Measurements from ENCODE around the gene SALL2.
A peak's percentile ranks its signal among the peaks of the same experiment; 100 is the strongest.

The SALL2 gene

DNA sequence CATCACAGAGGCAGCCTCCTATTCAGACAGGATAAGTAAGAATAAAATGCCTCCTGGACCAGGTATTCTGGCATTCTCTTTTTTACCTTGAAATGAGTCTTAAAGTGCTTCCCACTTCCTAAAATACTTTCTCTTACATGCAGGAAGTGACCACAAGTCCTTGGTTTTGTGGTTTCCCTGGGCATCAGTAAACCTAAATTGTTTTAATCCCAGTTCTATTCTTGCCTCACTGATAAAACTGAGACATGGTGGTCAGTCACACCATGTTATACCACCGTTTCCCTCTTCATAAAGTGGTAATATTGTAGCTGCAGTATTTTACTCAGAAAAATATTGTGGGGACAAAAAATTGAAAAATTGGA is 1.2 kb upstream of the SALL2 start:
- no peak for FAIRE-seq

DNA sequence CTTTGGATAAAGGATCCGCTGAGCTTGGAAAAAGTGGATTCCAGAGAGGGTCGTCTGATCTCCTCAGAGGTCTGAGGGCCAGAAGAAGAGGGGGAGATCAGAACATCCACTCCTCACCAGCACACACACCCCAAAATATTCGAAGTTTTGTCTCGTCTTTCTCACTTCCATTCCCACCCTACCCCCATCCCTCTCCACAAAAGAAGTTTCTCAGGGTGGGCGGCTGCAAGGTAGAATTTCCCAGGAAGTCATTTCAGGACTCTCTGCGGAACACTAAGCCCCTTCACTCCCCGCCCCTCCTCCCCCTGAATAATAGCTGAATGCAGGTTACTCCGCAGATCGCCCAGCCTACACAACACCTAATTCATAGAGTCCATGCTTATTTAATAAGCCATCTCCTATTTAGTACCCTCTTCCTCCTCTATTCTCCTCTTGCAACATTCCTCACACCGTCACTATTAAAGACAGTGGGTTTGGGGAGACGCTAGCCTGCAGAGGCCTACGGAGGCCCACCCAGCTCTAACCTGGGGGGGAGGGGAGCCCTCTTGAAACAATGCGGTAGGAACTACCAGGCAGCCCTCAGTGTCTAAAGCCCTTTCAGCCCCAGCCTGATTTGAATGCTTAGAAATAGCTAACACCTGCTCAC is 649 bp upstream of the SALL2 start:
- no peak for FAIRE-seq

DNA sequence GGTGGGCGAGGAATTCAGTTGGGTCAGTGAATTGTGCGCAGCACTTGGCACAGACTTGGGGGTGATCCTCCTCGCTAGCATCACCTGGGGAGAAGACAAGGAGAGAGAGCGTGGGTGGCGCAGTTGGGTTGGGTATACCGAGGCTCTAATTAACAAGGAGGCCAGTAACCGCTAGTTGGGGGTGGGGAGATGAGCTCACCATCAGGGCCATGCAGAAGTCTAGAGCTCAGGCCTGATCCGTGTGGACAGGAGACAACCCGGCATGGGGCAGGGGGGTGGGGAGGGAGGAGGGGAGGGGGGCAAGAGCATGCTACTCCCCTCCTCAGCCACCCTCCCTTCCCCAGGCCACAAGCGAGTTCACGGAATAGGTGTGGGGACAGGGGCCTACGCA is 580 bp downstream of the SALL2 start:
- FAIRE-seq = no peak

DNA sequence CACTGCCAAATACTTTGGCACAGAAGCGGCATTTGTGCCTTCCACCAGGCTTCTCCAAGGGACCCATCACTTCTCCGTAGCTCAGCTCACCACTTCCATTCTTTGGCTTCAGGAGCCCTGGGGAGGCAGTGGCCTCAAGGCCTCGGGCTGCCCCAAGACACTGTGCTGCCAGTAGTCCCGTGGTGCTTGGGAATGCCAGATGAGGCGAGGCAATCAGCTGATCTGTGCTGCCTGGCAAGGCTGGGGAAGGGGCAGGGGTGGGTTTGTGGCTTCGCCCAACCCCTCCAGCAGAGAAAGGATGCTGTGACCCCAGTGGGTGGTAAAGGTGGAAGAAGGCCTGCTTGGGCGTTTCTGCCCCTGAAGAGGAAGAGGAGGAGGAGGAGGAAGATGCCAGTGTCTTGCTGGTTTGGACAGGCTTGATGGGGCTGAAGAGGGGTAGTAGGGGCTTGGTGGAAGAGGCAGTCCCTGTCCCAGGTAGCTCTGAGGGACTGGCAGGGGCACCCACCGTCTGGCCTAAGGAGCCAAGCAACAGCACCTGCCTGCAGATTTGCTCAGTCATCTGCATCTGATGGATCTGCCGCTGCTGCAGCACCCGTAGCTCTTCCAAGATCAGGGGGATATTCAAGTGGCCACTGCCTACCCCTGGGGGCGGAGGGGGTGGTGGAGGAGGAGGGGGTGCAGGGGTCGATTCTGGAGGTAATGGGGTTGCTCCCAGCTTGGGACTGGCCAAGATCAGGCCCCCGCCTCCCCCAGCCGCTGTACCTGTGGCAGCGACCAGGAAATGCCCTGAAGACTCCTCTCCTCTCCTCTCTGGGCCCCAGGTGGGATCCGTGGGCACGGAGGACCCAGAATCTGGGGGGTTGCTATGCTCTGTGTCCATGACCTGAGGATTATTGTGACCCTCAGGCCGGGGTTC is 1.3 kb downstream of the SALL2 start:
- FAIRE-seq = no peak

DNA sequence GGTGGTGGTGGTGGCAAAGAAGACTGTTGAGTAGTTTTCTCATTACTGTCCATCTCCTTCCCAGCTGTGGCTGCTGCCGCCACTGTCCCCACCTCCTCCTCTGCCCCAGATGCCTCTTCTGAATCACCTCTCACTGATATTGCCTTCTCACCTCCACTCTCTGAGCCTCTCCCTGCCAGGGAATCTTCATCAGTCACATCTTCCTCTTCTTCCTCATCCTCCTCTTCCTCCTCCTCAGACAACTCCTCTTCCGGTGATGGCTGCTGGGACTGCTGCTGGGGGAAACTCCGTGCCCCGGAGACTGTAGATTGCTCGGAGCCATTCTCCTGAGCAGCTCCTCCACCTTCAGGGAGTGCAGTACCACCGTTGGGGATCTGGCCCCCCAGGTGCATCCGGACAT is 2.9 kb downstream of the SALL2 start:
- FAIRE-seq = no peak

DNA sequence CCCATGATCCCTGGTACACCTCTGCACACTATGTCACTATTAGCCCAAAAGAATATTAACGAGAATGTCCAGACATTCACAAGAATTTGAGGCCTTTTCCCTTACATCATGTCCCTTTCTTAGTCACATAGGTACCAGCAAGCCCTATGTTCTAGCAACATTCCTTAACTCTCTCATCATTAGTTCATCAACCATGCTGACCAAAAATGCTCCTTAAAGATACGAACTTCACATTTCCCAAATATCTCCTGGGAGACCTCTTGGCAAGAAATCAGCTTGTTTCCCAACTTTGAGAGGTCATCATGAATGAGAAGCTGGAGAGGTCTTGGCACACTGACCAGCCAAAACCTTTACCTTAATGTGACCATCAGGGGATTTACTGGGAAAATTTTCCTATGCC is 4.6 kb downstream of the SALL2 start:
- FAIRE-seq = no peak

DNA sequence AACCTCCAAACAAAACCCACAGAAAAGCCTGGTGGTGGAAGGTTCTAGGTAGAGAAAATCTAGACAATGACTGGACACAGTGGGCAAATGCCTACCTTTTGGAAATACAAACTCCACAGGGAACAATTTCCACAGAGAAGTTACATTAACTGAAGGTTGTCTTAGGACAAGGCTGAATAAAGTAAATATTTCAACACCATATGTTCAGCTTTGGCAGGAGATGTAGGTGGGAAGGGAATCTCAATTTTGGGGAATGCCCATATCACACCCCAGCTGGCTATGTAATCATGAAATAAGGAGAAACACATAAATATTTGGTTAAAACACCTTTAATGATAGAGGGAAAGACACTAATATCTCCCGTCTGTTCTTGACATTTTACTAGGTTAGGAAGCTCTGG is 5.4 kb downstream of the SALL2 start:
- no peak for FAIRE-seq

DNA sequence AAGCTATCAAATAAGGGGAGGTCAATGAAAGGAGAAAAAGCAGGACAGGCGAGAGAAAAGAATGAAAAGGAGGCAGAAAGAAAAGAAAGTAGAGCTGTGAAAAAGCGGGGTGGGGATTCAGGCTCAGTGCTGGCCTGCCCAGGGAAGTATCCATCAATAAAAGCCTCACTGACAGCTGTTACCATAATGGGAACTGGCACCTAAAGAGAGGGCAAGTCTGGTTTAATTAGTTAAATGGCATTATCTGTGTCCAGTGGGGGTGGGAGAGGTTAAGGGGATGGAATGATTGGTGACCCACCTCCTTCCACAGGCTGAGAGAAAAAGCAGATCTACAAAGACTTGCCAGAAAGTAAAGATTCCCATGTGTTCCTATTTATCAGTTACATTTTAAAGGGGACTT is 7.4 kb downstream of the SALL2 start:
- no peak for FAIRE-seq

DNA sequence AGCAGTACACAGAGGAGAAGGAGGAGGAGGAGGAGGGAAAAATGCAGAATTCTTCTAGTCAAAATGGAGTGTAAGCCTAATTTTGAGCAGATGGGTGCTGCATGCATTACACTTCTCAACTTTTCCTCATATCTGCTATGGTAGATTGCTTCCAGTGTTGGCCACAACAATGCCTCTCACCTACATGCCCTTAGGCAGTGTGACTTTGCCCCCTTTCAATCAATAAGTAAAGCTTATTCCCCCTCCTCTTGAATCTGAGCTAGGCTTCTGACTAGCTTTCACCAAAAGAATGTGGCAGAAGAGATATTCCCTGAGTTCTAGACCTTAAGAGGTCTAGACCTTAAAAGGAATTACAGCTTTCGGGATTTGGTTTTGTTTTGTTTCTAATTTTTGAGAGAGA is 11.8 kb downstream of the SALL2 start:
- no peak for FAIRE-seq

DNA sequence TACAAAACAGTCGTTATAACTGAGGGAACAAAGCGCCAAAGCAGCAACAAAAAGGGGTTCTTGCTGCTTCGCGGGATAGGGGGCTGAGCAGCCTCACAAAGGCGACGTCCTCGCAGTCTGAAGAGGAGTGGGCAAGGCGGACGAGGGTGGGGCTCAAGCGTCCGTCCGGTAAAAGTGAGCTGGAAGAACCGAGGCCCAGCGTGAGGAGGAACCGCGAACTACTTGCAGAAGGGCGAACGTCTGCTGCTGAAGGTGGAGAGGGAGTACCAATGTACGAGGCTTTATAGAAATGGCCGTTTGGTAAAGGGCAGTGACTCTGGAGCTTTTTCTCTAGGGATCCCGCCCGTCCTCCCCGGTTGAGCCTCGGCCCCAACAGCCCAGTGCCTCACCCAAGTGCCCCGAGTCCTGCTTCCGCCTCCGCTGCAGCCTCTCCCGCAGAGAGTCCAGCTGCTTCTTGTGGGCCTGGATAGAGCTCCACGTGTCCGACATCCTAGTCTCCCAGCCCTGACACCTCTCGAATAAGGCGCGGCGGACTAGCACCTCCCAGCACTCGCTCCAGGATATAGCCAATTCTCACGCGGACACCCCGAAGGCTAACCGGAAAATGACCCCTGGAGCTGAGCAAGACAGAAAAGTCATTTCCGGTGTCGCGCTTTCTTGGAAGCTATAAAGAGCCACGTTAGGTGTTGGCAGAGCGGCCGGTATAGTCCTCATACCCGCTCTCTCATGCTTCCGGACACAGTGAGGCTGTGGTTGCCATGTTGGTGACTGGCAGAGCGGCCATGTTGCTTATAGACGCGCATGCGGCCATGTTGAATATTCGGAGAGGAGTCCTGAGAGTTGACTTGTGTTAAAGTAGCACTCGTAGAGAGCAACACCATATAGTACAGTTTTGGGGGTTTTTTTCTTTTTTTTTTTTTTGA is 15.2 kb downstream of the SALL2 start, which contains the start of gene METTL3:
Gene METTL3, minus strand, starts transcription at position 606 of the 923 bp plus-strand sequence. Its CDS starts 117 bp downstream, at position 489.
- FAIRE-seq = peak; percentile 82

DNA sequence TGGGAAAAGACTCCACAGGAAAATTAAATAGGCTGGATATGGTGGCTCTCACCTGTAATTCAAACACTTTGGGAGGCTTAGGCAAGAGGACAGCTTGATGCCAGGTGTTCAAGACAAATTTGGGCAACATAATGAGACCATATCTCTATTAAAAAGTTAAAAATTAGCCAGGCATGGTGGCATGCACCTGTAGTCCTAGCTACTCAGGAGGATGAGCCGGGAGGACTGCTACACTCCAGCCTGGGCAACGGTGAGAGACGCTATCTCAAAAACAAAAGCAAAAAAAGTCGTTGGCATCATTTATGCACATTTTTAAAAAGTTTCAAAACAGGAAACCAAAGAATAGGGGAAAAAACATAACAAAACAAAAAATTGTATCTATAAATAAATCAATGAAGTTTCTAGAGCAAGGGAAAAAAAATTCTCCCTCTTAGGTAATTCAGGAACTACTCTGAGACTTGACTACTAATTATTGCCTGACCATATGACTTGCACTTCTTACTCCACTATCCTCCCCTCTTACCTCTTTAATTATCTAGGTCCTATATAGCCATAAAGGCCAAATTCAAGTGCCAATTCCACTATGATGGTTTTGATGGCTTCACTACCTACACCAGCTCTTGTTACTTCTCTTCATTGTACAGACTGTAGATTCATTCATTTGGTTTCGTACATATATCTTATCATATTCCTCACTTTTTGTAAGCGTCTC is 16.6 kb downstream of the SALL2 start:
- no peak for FAIRE-seq

DNA sequence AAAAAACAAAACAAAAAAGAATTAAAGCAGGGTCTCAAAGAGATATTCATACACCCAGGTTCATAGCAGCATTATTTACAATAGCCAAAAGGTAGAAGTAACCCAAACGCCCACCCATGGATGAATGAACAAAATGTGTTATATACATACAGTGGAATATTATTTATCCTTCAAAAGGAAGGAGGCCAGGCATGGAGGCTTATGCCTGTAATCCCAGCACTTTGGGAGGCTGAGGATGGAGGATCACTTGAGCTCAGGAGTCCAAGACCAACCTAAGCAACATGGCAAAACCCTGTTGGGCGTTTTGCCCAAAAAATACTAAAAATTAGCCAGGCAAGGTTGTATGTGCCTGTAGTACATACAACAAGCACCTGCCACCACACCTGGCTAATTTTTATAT is 19.6 kb downstream of the SALL2 start:
- FAIRE-seq = no peak

DNA sequence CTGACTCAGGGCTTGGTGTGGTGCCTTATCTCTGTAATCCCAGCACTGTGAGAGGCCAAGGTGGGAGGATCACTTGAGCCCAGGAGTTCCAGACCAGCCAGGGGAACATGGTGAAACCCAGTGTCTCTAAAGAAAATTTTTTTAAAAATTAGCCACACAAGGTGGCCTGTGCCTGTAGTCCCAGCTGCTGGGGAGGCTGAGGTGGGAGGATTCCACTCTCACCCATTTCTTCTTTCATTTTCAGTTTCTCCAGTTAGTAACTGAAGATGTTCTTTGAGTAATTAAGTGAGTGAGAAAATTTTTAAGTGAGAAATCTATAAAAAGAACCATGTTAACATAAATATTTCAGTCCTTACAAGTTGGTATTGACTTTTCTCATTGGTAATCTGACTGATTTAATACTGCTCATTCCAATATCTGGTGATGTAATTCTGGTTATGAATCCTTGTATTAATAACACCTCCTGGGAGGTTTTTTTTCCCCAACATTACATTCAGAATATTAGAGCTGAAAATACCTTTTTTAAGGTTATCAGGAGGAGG is 21.1 kb downstream of the SALL2 start:
- FAIRE-seq = no peak

DNA sequence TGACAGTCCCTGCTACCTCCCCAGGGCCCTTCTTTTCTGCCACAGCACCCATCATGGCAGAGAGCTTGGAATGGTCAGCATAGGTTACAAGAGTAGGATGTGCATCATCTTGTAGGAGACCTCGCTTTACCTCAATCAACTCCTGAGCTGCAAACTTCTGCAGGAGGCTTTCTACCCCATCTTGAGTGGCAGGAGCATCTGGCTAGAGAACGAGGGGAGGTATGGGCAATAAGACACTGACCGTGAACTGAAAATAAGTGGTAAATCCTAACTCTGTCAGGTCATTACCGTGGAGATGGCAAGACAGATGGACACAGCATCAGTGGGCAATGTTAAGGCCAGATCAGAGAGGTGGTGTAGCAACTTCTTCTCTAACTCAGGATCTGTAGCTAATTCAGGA is 22.8 kb downstream of the SALL2 start:
- FAIRE-seq = no peak

DNA sequence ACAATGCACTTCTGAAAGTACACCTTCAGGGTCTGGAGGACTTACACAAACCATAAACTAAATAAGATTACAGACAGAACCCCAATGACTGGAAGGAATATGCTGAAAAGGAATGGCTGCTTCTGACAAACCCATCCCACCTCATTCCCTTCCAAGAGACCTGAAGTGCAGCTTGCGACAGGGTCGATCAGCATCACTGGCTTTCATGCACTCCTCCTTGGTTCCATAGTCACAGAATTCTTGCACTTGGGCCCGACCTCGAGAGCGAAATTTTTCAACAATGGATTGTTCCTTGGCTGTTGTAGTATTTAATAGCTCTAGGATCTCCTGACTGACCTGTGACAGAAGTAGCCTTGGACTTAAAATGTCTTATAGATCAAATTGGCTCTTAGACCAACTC is 24.6 kb downstream of the SALL2 start:
- FAIRE-seq = no peak

DNA sequence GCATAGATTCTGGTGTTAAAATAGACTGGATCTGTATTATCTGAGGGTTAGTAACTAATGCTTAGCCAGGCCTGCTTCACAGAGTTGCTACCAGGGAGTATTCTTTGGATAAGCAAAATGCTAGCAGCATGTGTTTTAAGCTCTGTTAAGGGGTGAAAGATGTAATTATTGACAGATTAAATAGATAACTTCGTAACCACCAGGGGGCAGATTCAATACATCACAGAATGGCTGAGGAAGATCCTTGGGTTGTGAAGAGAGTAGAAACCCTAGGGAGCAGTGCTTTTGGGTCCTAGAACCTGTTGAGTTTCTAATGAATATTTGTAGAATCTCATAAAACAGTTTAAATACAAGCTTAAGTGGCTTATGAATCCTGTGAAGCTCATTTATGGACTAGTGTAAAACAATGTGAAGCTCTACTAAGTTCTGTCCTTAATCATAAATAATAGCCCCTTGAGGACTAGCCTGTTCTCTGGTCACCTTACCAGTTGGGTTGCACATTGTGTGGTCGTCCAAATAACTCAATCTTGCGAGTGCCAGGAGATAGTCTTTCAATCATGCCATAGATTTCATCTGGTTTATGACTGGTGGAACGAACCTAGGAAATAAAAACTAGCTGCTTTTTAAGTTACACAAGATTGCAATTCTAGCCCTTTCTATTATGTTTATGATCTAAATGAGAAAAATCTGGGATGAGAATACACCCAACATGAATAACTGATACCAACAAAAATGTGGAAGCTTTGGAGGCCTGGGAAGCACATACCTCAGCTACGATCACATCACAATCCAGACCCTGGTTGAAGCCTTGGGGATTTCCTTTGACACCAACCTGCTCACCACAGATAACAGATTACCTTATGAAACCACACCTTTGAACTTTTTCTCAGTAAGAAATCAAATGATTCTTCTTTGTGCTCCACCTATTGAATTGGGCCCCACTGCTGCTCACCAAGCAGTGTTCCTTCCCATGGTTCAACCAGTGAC is 27.3 kb downstream of the SALL2 start:
- FAIRE-seq = peak; percentile 86

DNA sequence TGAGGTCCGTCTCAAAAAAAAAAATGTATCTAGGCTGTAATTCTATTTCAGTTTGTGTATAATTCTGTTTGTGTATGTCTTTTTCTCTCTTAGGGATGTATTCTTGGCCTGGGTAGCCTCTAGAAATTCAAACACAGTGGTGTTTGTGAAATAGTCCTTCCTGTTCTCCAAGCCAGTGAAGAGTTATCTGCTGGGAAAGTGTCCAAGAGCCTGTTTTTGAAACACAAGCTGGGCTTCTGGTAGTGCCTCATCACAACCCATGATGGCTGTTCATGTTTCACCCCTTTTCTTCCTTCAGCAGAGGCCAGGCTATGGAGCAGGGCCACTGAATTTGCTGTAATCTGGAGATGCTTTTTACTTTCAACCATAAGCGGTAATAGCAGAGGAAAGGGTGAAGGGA is 29.7 kb downstream of the SALL2 start:
- no peak for FAIRE-seq

DNA sequence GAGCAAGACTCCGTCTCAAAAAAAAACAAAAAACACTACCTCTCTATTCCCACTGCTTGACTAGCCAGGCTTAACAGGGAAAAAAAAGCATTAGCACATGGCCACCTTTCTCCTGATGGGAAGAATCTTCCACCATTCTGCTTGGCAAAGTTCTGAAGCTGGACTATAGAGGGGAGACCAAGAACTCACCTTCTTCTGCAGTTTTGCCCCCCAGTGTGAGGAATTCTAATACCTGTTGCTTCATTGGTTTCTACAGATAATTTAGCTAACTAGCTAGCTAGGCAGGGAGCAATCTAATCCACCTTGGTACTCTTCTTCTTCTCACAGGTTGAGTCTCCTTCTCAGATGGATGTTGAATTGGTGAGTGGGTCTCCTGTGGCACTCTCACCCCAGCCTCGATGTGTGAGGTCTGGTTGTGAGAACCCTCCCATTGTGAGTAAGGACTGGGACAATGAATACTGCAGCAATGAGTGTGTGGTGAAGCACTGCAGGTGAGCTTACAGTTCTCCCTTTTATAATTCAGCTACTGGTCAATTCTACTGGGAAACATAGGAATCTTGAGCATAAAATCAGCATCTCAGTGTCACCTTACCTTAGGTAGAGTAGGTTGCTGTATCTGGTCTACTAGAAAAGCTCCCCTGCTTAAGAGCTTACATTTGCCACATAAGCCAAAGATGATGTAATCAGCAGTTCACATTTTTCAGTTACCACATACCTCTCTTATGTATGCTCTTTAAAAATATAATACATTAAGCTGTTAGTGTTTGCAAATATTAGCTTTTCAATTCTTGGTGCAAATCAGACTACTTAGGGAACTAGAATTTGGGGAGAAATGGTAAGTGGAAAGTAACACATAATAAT is 31.0 kb downstream of the SALL2 start:
- FAIRE-seq = no peak

DNA sequence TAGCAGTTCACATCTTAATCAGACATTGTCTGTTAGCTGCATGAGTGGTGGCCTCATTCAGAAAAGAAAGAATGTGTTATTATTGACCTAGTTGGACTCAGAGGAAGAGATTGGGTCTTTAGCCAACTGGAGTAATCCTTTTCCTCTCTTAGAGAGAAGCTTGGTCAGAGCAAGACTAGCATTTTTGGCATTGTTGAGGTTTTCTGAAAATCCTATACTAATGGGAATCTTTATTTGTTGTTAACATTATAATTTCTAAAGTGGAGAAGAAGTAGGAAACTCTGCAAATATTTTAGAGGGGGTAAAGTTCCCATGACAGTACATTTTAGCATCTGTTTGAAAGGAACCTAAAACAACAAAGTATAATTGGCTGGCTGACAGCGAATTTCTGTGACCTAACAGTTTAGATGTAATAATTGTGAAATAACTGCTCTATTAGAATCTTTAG is 39.5 kb downstream of the SALL2 start:
- FAIRE-seq = no peak
